Liver (tissue), 9 donors: ENCODE results near the gene NR1I3. TPM values are rescaled to one million over a fixed set of nuclear protein-coding genes. Genes with fewer than 3 reads are reported as not detected.

ENCODE experiments used
- DNase-seq: peaks from one replicate; pipeline ENCODE4 v3.0.0-alpha.2; 2017; ENCODE audit warnings: low spot score
- H3K27ac ChIP-seq, 2 donors: one replicate each; pipeline ENCODE4 v1.7.0; 2013; ENCODE audit warnings: inconsistent platforms in 2 of 2, low read length in 2 of 2, control low read depth in 1 of 2, low read depth in 1 of 2, mild to moderate bottlenecking in 1 of 2
- H3K27me3 ChIP-seq, 4 donors: one replicate each; pipeline versions ENCODE4 v1.6.1 to v1.7.0; 2013; ENCODE audit warnings: low read length in 3 of 4, inconsistent platforms in 1 of 4, mild to moderate bottlenecking in 1 of 4, moderate library complexity in 1 of 4; ENCODE audit not compliant: control insufficient read depth in 4 of 4, insufficient read depth in 4 of 4
- H3K36me3 ChIP-seq, 4 donors: one replicate each; pipeline versions ENCODE4 v1.6.1 to v1.7.0; 2013; ENCODE audit warnings: low read length in 3 of 4, mild to moderate bottlenecking in 3 of 4, low read depth in 1 of 4, moderate library complexity in 1 of 4; ENCODE audit not compliant: control insufficient read depth in 4 of 4, insufficient read depth in 3 of 4
- H3K4me1 ChIP-seq, 4 donors: one replicate each; pipeline versions ENCODE4 v1.6.1 to v1.7.0; 2013; ENCODE audit warnings: low read length in 3 of 4, mild to moderate bottlenecking in 3 of 4, moderate library complexity in 1 of 4; ENCODE audit not compliant: control insufficient read depth in 4 of 4, insufficient read depth in 4 of 4
- H3K4me3 ChIP-seq, 3 donors: one replicate each; pipeline versions ENCODE4 v1.6.1 to v1.7.0; 2013; ENCODE audit warnings: low read length in 3 of 3, control low read depth in 1 of 3, low read depth in 1 of 3, mild to moderate bottlenecking in 1 of 3
- H3K9ac ChIP-seq, 2 donors: one replicate each; pipeline ENCODE4 v1.7.0; 2013; ENCODE audit warnings: low read length in 2 of 2, mild to moderate bottlenecking in 2 of 2, moderate library complexity in 2 of 2, control low read depth in 1 of 2, low read depth in 1 of 2
- H3K9me3 ChIP-seq, 4 donors: one replicate each; pipeline versions ENCODE4 v1.6.1 to v1.7.0; 2013; ENCODE audit warnings: low read length in 3 of 4; ENCODE audit not compliant: control insufficient read depth in 4 of 4
- EGR1 ChIP-seq, 2 donors: IDR thresholded peaks; 2 replicates each; pipeline ENCODE4 v1.6.1; 2016 to 2018; ENCODE audit warnings: antibody characterized with exemption in 2 of 2, low read depth in 2 of 2
- FOXA1 ChIP-seq: IDR thresholded peaks from 2 replicates; pipeline ENCODE4 v1.6.1; 2016; ENCODE audit warnings: antibody characterized with exemption
- FOXA2 ChIP-seq: IDR thresholded peaks from 2 replicates; pipeline ENCODE4 v1.6.1; 2016; ENCODE audit warnings: antibody characterized with exemption
- GABPA ChIP-seq, 2 donors: IDR thresholded peaks in 1 of 2; conservative IDR thresholded peaks in 1 of 2; 2 replicates each; pipeline ENCODE4 v1.6.1; 2016; ENCODE audit warnings: antibody characterized with exemption in 2 of 2, mild to moderate bottlenecking in 1 of 2, moderate library complexity in 1 of 2
- HNF4A ChIP-seq, 2 donors: conservative IDR thresholded peaks; 2 replicates each; pipeline ENCODE4 v1.6.1; 2016; ENCODE audit warnings: antibody characterized with exemption in 2 of 2, mild to moderate bottlenecking in 2 of 2
- HNF4G ChIP-seq: IDR thresholded peaks from 2 replicates; pipeline ENCODE4 v1.6.1; 2016; ENCODE audit warnings: antibody characterized with exemption
- JUND ChIP-seq, 2 donors: IDR thresholded peaks; 2 replicates each; pipeline ENCODE4 v1.6.1; 2016; ENCODE audit warnings: antibody characterized with exemption in 2 of 2
- NR2F2 ChIP-seq: IDR thresholded peaks from 2 replicates; pipeline ENCODE4 v1.6.1; 2016; ENCODE audit warnings: antibody characterized with exemption
- RAD21 ChIP-seq, 2 donors: IDR thresholded peaks; 2 replicates each; pipeline ENCODE4 v1.6.1; 2016; ENCODE audit warnings: antibody characterized with exemption in 2 of 2, mild to moderate bottlenecking in 2 of 2
- RXRA ChIP-seq, 2 donors: IDR thresholded peaks; 2 replicates each; pipeline ENCODE4 v1.6.1; 2017 to 2018; ENCODE audit warnings: antibody characterized with exemption in 2 of 2, mild to moderate bottlenecking in 1 of 2
- SP1 ChIP-seq: IDR thresholded peaks from 2 replicates; pipeline ENCODE4 v1.6.1; 2018; ENCODE audit warnings: antibody characterized with exemption, mild to moderate bottlenecking
- TAF1 ChIP-seq: conservative IDR thresholded peaks from 2 replicates; pipeline ENCODE4 v1.6.1; 2016; ENCODE audit warnings: antibody characterized with exemption, mild to moderate bottlenecking
- YY1 ChIP-seq: IDR thresholded peaks from 2 replicates; pipeline ENCODE4 v1.6.1; 2016; ENCODE audit warnings: antibody characterized with exemption, mild to moderate bottlenecking
- WGBS: extraction: QIAGEN DNeasy Blood & Tissue Kit; methylation state at CpG from one replicate; pipeline ENCODE4 v1.1.7; 2013; 5-methylcytosine and 5-hydroxymethylcytosine counted together
- polyA plus RNA-seq, 2 donors: library from polyadenylated mRNA; stranded (reverse) in 1 of 2; unstranded in 1 of 2; fragments of 200-250 nt in 1 of 2; fragments of >200 nt in 1 of 2; fragmentation: Nextera tagmentation in 1 of 2; extraction: Ambion mirVana in 1 of 2; gene quantifications; one replicate each; pipeline versions ENCODE4 v1.2.1 to v1.2.3, GENCODE V29; 2013 to 2015
- total RNA-seq, 2 donors: library from RNA; depleted of rRNA; stranded (reverse); fragments of >200 nt; gene quantifications; one replicate each; pipeline ENCODE4 v1.2.3, GENCODE V29; 2014
- TF ChIP-seq, protein P1 (sequence below): IDR thresholded peaks from 2 replicates; pipeline ENCODE4 v1.6.1; 2016; ENCODE audit warnings: antibody characterized with exemption, mild to moderate bottlenecking
- TF ChIP-seq, protein P2 (sequence below): fragments of 150-350 bp; IDR thresholded peaks from 2 replicates; pipeline ENCODE4 v1.5.1; 2017; ENCODE audit warnings: improper control_type of control experiment, low read depth, low read length; ENCODE audit not compliant: missing input control
- TF ChIP-seq, protein P3 (sequence below): IDR thresholded peaks from 2 replicates; pipeline ENCODE4 v1.6.1; 2016; ENCODE audit warnings: antibody characterized with exemption
- TF ChIP-seq, protein P4 (sequence below): IDR thresholded peaks from 2 replicates; pipeline ENCODE4 v1.6.1; 2016; ENCODE audit warnings: antibody characterized with exemption
- TF ChIP-seq, protein P5 (sequence below): IDR thresholded peaks from 2 replicates; pipeline ENCODE4 v1.6.1; 2016; ENCODE audit warnings: antibody characterized with exemption
- donor health status: healthy.
- donor health status: healthy.
- donor health status: healthy.
- donor health status: healthy.
- donor health status: healthy.

NR1I3 gene
- total and polyA plus RNA-seq, 4 donors, result 10.4 to 128 (median 47.7) TPM

DNA sequence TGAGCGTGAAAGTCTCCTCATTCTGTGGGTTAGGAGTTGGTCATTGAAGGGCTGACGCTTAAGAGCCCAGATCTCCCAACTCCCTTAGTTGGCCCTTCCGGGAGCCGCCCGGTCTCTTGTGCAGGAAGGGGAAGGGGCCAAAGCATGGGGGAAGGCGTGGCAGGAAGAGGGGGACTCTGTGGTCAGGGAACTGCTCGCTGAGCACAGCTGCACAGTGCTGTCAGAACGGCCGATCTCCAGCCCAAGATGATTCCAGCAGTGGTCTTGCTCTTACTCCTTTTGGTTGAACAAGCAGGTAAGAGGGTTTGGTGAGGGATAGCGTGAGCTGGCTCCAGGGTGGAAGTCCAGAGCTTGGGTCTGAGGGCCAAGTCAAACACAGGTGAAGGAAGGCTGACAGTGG lies 22.9 kb downstream of the NR1I3 start, which contains the start of gene FCER1G:
Gene FCER1G (plus strand): TSS at position 220 of the 400 bp plus-strand sequence. CDS start 27 bp downstream, at position 247.
- Histone ChIP-seq H3K4me3 (no peak within 1 kb of the TSS), H3K9ac (peak within 1 kb of the TSS in 1 of 2 donors; percentile 36), H3K27me3 (no peaks in the 10 kb centered on the region), H3K27ac (peak within 1 kb of the TSS; percentile 9 to 100), H3K36me3 (peaks cover 10 to 35% (median 33%) of the 10 kb centered on the region in 4 donors), H3K9me3 (no peaks in the 10 kb centered on the region), H3K4me1 (peaks cover 9 to 43% (median 26%) of the 10 kb centered on the region in 4 donors)
- no peak for DNase-seq
- WGBS, result 83% methylated on average over 10 of the region's 10 CpGs
- peak; percentile 51 for TF ChIP-seq YY1
- TF ChIP-seq, protein P1, sequence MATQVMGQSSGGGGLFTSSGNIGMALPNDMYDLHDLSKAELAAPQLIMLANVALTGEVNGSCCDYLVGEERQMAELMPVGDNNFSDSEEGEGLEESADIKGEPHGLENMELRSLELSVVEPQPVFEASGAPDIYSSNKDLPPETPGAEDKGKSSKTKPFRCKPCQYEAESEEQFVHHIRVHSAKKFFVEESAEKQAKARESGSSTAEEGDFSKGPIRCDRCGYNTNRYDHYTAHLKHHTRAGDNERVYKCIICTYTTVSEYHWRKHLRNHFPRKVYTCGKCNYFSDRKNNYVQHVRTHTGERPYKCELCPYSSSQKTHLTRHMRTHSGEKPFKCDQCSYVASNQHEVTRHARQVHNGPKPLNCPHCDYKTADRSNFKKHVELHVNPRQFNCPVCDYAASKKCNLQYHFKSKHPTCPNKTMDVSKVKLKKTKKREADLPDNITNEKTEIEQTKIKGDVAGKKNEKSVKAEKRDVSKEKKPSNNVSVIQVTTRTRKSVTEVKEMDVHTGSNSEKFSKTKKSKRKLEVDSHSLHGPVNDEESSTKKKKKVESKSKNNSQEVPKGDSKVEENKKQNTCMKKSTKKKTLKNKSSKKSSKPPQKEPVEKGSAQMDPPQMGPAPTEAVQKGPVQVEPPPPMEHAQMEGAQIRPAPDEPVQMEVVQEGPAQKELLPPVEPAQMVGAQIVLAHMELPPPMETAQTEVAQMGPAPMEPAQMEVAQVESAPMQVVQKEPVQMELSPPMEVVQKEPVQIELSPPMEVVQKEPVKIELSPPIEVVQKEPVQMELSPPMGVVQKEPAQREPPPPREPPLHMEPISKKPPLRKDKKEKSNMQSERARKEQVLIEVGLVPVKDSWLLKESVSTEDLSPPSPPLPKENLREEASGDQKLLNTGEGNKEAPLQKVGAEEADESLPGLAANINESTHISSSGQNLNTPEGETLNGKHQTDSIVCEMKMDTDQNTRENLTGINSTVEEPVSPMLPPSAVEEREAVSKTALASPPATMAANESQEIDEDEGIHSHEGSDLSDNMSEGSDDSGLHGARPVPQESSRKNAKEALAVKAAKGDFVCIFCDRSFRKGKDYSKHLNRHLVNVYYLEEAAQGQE, result no peak

DNA sequence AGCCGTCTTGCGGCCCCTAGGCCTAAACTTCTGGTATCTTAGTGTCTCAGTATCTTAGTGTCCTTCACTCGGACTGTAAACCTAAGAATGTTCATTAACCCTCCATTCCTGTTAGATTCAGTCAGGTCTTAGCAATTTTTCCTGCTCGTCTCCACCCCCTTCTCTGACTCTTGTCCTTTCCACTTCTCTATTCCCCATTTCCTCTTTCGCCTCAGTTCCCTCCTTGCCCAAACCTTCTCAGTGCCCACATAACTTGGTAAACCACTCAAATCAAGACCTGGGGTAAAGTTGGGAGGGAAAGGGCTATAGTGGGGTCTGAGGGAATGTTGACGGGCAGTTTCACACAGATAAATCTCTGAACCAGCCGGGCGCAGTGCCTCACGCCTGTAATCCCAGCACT lies 23.6 kb downstream of the NR1I3 start:
- Histone ChIP-seq H3K4me1 (peaks cover 9 to 42% (median 29%) of the 10 kb centered on the region in 4 donors), H3K27ac (peak overlapping the region; percentile 9 to 100), H3K9ac (no peak overlapping the region), H3K36me3 (peaks cover 11 to 37% (median 36%) of the 10 kb centered on the region in 4 donors), H3K4me3 (no peak overlapping the region), H3K27me3 (no peaks in the 10 kb centered on the region), H3K9me3 (no peaks in the 10 kb centered on the region)
- DNase-seq, result no peak
- no peak for TF ChIP-seq GABPA (IDR thresholded peaks at IDR 0.05 in 1 of 2, conservative IDR thresholded peaks at IDR 0.05 in 1 of 2)
- TF ChIP-seq FOXA2, result no peak
- TF ChIP-seq, protein P1, result no peak
- TF ChIP-seq, protein P2, sequence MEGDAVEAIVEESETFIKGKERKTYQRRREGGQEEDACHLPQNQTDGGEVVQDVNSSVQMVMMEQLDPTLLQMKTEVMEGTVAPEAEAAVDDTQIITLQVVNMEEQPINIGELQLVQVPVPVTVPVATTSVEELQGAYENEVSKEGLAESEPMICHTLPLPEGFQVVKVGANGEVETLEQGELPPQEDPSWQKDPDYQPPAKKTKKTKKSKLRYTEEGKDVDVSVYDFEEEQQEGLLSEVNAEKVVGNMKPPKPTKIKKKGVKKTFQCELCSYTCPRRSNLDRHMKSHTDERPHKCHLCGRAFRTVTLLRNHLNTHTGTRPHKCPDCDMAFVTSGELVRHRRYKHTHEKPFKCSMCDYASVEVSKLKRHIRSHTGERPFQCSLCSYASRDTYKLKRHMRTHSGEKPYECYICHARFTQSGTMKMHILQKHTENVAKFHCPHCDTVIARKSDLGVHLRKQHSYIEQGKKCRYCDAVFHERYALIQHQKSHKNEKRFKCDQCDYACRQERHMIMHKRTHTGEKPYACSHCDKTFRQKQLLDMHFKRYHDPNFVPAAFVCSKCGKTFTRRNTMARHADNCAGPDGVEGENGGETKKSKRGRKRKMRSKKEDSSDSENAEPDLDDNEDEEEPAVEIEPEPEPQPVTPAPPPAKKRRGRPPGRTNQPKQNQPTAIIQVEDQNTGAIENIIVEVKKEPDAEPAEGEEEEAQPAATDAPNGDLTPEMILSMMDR, result no peak
- no peak for TF ChIP-seq FOXA1
- TF ChIP-seq HNF4A (conservative IDR thresholded peaks at IDR 0.05), result no peak
- TF ChIP-seq YY1, result no peak
- no peak for TF ChIP-seq JUND (IDR thresholded peaks at IDR 0.05)
- no peak for TF ChIP-seq TAF1
- TF ChIP-seq, protein P3, sequence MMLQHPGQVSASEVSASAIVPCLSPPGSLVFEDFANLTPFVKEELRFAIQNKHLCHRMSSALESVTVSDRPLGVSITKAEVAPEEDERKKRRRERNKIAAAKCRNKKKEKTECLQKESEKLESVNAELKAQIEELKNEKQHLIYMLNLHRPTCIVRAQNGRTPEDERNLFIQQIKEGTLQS, result no peak
- no peak for TF ChIP-seq RXRA (IDR thresholded peaks at IDR 0.05)
- TF ChIP-seq HNF4G, result no peak
- TF ChIP-seq EGR1 (IDR thresholded peaks at IDR 0.05; ENCODE audit: low read depth in 2 of 2), result no peak
- TF ChIP-seq SP1, result no peak
- TF ChIP-seq RAD21 (IDR thresholded peaks at IDR 0.05), result no peak
- TF ChIP-seq, protein P4, sequence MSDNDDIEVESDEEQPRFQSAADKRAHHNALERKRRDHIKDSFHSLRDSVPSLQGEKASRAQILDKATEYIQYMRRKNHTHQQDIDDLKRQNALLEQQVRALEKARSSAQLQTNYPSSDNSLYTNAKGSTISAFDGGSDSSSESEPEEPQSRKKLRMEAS, result no peak
- TF ChIP-seq, protein P5, sequence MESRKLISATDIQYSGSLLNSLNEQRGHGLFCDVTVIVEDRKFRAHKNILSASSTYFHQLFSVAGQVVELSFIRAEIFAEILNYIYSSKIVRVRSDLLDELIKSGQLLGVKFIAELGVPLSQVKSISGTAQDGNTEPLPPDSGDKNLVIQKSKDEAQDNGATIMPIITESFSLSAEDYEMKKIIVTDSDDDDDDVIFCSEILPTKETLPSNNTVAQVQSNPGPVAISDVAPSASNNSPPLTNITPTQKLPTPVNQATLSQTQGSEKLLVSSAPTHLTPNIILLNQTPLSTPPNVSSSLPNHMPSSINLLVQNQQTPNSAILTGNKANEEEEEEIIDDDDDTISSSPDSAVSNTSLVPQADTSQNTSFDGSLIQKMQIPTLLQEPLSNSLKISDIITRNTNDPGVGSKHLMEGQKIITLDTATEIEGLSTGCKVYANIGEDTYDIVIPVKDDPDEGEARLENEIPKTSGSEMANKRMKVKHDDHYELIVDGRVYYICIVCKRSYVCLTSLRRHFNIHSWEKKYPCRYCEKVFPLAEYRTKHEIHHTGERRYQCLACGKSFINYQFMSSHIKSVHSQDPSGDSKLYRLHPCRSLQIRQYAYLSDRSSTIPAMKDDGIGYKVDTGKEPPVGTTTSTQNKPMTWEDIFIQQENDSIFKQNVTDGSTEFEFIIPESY, result no peak
- no peak for TF ChIP-seq NR2F2
- 91% methylated on average over 9 of the region's 9 CpGs for WGBS
